Esophagus squamous epithelium (tissue), 5 donors: Measurements from ENCODE around the gene RALY. TPM values are rescaled to one million over a fixed set of nuclear protein-coding genes. Genes with fewer than 3 reads are reported as not detected.
A peak's percentile ranks its signal among the peaks of the same experiment; 100 is the strongest.

Experiments used
- DNase-seq: peaks from one replicate; lab custom pipeline; 2025; lab: John Stamatoyannopoulos, UW
- H3K27ac ChIP-seq, 4 donors: fragments of 200-600 bp; sonication (generic); one replicate each; pipeline ENCODE4 v1.5.1; 2016 to 2019; ENCODE audit warnings: mild to moderate bottlenecking in 1 of 4
- H3K27me3 ChIP-seq, 4 donors: fragments of 200-600 bp; sonication (generic); 1 replicate in 3 of 4; 2 replicates in 1 of 4; pipeline versions ENCODE4 v1.5.1 to v1.6.0; 2017 to 2021; ENCODE audit warnings: antibody characterized with exemption in 1 of 4
- H3K36me3 ChIP-seq, 3 donors: fragments of 200-600 bp; sonication (generic); one replicate each; pipeline ENCODE4 v1.5.1; 2016 to 2019
- H3K4me1 ChIP-seq, 3 donors: fragments of 200-600 bp; sonication (generic); one replicate each; pipeline ENCODE4 v1.5.1; 2017 to 2019
- H3K4me3 ChIP-seq, 4 donors: fragments of 200-600 bp; sonication (generic); 1 replicate in 3 of 4; 2 replicates in 1 of 4; pipeline ENCODE4 v1.5.1; 2016 to 2019; ENCODE audit warnings: mild to moderate bottlenecking in 2 of 4, moderate library complexity in 1 of 4
- H3K9me3 ChIP-seq, 3 donors: fragments of 200-600 bp; sonication (generic); one replicate each; pipeline ENCODE4 v1.5.1; 2016 to 2019
- POLR2A ChIP-seq, 4 donors: fragments of 450-650 bp; IDR thresholded peaks; one replicate each; pipeline ENCODE4 v1.6.1; 2017; ENCODE audit warnings: antibody characterized with exemption in 4 of 4, mild to moderate bottlenecking in 4 of 4, moderate library complexity in 3 of 4
- WGBS, 2 donors: methylation state at CpG; one replicate each; pipeline ENCODE4 v1.1.5; 2018; 5-methylcytosine and 5-hydroxymethylcytosine counted together
- intact Hi-C: fragments of 100-400 bp; cut with DNase I; formaldehyde crosslinking; loops from one replicate; pipeline ENCODE4 v1.15.0; 2022
- total RNA-seq, 4 donors: library from RNA; depleted of rRNA; stranded (reverse); fragments of >200 nt; gene quantifications; one replicate each; pipeline ENCODE4 v1.1.0, GENCODE V29; 2016
- TF ChIP-seq, protein P1 (sequence below), 6 experiments: fragments of 450-650 bp in 4 of 6; fragments of 200-600 bp in 2 of 6; sonication (generic) in 2 of 6; IDR thresholded peaks; one replicate each; pipeline ENCODE4 v1.5.1; 2016 to 2019; ENCODE audit warnings: antibody characterized with exemption in 6 of 6, mild to moderate bottlenecking in 4 of 6, moderate library complexity in 4 of 6
- donor health status: DM: yes; HTN: yes; CAD: no.

Gene RALY
- total RNA-seq, 4 donors from 2014 or later, result 70.3 to 100 (median 88.2) TPM

DNA sequence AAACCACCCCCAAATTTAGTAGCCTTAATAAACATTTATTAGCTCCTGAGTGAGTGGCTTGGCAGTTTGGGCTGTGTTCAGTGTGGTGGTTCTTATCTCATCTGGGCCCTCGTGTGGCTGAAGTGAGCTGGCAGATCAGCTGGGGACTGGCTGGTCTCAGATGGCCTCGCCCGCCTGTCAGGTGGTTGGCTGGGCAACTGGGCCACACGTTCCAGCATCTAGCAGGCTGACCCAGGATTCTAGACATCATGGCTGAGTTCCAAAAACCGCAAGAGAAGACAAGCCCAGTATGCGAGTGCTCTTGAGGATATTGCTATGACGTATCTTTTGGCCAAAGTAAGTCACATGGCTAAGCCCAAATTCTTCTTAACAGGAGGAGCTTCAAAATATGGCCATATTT is 89.4 kb downstream of the RALY start:
- H3K27ac ChIP-seq, result peak overlapping the region in 3 of 4 donors; percentile 23 to 53 (median 38)
- H3K36me3 ChIP-seq, result peaks cover 0 to 98% (median 23%) of the 10 kb centered on the region in 3 donors

DNA sequence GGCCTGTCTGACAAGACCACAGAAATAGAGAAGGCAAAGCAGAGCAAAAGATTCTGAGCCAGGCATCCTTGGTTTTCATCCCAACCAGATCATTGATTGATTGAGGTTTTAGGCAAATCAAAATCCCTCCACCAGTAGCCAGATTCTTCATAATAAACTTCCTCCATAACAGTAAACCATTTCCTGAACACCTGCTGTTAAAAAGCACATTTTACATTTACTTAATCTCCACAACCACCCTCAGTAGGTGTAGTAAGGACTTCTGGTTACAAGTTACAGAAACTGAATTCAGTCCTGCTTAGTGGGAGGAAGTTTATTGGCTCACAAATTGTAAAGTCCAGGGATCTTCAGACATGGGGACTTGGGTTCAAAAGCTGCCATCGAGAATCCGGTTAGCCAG is 90.1 kb downstream of the RALY start:
- WGBS, 2 donors, result 86 to 100% methylated on average over 2 of the region's 2 CpGs
- H3K27me3 ChIP-seq, result no peaks in the 10 kb centered on the region
- H3K4me3 ChIP-seq, result no peak overlapping the region
- no peaks in the 10 kb centered on the region for H3K9me3 ChIP-seq
- H3K27ac ChIP-seq, result peak overlapping the region in 2 of 4 donors; percentile 38 to 53
- DNase-seq, result no peak
- TF ChIP-seq, protein P1, sequence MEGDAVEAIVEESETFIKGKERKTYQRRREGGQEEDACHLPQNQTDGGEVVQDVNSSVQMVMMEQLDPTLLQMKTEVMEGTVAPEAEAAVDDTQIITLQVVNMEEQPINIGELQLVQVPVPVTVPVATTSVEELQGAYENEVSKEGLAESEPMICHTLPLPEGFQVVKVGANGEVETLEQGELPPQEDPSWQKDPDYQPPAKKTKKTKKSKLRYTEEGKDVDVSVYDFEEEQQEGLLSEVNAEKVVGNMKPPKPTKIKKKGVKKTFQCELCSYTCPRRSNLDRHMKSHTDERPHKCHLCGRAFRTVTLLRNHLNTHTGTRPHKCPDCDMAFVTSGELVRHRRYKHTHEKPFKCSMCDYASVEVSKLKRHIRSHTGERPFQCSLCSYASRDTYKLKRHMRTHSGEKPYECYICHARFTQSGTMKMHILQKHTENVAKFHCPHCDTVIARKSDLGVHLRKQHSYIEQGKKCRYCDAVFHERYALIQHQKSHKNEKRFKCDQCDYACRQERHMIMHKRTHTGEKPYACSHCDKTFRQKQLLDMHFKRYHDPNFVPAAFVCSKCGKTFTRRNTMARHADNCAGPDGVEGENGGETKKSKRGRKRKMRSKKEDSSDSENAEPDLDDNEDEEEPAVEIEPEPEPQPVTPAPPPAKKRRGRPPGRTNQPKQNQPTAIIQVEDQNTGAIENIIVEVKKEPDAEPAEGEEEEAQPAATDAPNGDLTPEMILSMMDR (IDR thresholded peaks at IDR 0.05), result no peak
- no peak for TF ChIP-seq POLR2A (IDR thresholded peaks at IDR 0.05)
- intact Hi-C loops, result no loop called here
- H3K4me1 ChIP-seq, result peaks cover 0 to 20% (median 7%) of the 10 kb centered on the region in 3 donors
- H3K36me3 ChIP-seq, result peaks cover 0 to 98% (median 29%) of the 10 kb centered on the region in 3 donors

More for the DNA sequence above, 89.4 kb downstream of the RALY start:
- WGBS, 2 donors, result 8 to 10% methylated on average over 5 to 7 of the region's 7 CpGs
- intact Hi-C loops, result no loop called here
- no peaks in the 10 kb centered on the region for H3K9me3 ChIP-seq
- DNase-seq, result no peak
- peaks cover 0 to 18% (median 7%) of the 10 kb centered on the region in 3 donors for H3K4me1 ChIP-seq
- H3K27me3 ChIP-seq, result no peaks in the 10 kb centered on the region
- no peak overlapping the region for H3K4me3 ChIP-seq
- TF ChIP-seq POLR2A (IDR thresholded peaks at IDR 0.05), result no peak
- TF ChIP-seq, protein P1 (IDR thresholded peaks at IDR 0.05), result peak in 3 of 6 experiments; percentile 4 to 17 (median 15)

DNA sequence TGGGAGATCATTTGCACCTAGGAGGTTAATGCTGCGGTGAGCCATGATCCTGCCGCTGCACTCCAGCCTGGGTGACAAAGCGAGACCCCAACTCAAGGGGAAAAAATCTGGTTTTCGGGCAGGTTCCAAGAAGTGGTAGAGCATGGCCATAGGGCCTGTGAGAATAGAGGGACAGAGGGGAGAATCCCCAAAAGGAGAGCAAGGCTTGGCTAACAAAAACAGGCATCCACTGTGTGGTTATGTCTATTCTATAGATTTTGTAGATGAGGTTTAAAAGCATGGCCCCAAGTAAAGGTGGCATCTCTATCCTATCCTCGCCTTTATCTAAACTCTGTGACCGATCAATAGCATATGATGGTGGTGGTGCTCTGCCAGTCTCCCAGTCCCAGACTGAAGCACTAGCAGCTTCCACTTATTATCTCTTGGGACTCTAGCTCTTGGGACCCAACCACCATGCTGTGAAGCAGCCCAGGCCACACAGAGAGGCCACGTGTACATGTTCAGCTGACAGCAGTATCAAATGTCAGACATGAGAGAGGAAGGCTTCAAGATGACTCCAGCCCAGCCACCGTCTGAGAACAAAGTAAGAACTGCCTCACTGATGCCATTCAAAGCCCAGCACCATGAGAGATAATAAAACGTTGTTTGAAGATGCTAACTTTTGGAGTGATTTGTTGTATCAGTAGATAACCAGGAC is 90.7 kb downstream of the RALY start:
- Histone ChIP-seq H3K4me1 (peaks cover 0 to 26% (median 7%) of the 10 kb centered on the region in 3 donors), H3K4me3 (no peak overlapping the region), H3K27me3 (no peaks in the 10 kb centered on the region), H3K9me3 (no peaks in the 10 kb centered on the region), H3K36me3 (peaks cover 0 to 98% (median 34%) of the 10 kb centered on the region in 3 donors), H3K27ac (no peak overlapping the region)
- TF ChIP-seq POLR2A (IDR thresholded peaks at IDR 0.05), result no peak
- TF ChIP-seq, protein P1 (IDR thresholded peaks at IDR 0.05), result no peak
- WGBS, 2 donors, result 83 to 91% methylated on average over 7 to 8 of the region's 9 CpGs
- intact Hi-C loops, result no loop called here
- no peak for DNase-seq

DNA sequence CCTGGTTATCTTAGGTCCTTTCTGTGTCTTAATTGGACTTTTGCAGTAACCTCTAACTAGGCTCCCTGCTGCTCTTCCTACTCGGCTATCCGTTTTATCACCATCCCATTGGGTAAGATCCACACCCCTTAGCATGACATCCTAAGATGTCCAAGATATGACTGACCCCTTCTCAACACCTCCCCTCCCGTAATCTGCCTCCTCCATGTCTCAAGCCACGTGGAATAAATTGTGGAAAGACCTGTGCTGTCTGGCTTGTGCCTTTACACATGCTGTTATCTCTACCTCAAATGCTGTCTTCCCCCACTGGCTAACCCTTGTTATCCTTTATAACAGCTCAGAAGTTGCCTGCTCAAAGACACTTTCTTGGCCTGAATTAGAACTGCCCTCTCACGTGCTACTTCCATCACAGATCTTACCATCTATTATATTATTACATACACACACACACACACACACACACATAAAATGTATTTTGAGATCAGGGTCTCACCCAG is 91.9 kb downstream of the RALY start:
- DNase-seq, result no peak
- intact Hi-C loops, result no loop called here
- no peak overlapping the region for H3K4me3 ChIP-seq
- H3K4me1 ChIP-seq, result peaks cover 0 to 38% (median 13%) of the 10 kb centered on the region in 3 donors
- H3K9me3 ChIP-seq, result no peaks in the 10 kb centered on the region
- no peaks in the 10 kb centered on the region for H3K27me3 ChIP-seq
- H3K27ac ChIP-seq, result no peak overlapping the region
- TF ChIP-seq, protein P1 (IDR thresholded peaks at IDR 0.05), result no peak
- no peak for TF ChIP-seq POLR2A (IDR thresholded peaks at IDR 0.05)
- peaks cover 0 to 98% (median 44%) of the 10 kb centered on the region in 3 donors for H3K36me3 ChIP-seq
- WGBS, 2 donors, result 84 to 91% methylated on average over 5 of the region's 5 CpGs
